Fibroblast of skin of right quadriceps (primary cell): ENCODE results near the gene ZNHIT2.

ENCODE experiments used
- DNase-seq: peaks from one replicate; pipeline ENCODE4 v3.0.0-alpha.2; 2013

Gene ZNHIT2

GRCh38 chr11:65067446-65067845, 50.1 kb downstream of the ZNHIT2 start:
- DNase-seq: no peak

GRCh38 chr11:65066805-65067291, 50.7 kb downstream of the ZNHIT2 start:
- no peak for DNase-seq
